Panc1 (cell line): ENCODE data around the gene DST.

Experiments
- CTCF ChIP-seq: fragments of 450-650 bp; IDR thresholded peaks from 2 replicates; pipeline ENCODE4 v1.5.1; 2017; ENCODE audit warnings: mild to moderate bottlenecking
- POLR2AphosphoS5 ChIP-seq: IDR thresholded peaks from 2 replicates; pipeline ENCODE4 v1.6.1; 2012; ENCODE audit warnings: mild to moderate bottlenecking, low read depth, low read length, moderate library complexity
- REST ChIP-seq, 2 experiments: IDR thresholded peaks; 2 replicates each; pipeline ENCODE4 v1.6.1; 2011 to 2012; ENCODE audit warnings: low read depth in 2 of 2, control low read depth in 1 of 2, low read length in 1 of 2, mild to moderate bottlenecking in 1 of 2, moderate library complexity in 1 of 2; ENCODE audit not compliant: insufficient read depth in 1 of 2
- SIN3A ChIP-seq: IDR thresholded peaks from 2 replicates; pipeline ENCODE4 v1.6.1; 2012; ENCODE audit warnings: low read depth, mild to moderate bottlenecking, low read length, moderate library complexity, borderline replicate concordance; ENCODE audit not compliant: insufficient read depth
- TCF7L2 ChIP-seq: IDR thresholded peaks from 2 replicates; pipeline ENCODE4 v1.6.1; 2011; ENCODE audit warnings: mild to moderate bottlenecking, low read depth, low read length, inconsistent platforms

DNA sequence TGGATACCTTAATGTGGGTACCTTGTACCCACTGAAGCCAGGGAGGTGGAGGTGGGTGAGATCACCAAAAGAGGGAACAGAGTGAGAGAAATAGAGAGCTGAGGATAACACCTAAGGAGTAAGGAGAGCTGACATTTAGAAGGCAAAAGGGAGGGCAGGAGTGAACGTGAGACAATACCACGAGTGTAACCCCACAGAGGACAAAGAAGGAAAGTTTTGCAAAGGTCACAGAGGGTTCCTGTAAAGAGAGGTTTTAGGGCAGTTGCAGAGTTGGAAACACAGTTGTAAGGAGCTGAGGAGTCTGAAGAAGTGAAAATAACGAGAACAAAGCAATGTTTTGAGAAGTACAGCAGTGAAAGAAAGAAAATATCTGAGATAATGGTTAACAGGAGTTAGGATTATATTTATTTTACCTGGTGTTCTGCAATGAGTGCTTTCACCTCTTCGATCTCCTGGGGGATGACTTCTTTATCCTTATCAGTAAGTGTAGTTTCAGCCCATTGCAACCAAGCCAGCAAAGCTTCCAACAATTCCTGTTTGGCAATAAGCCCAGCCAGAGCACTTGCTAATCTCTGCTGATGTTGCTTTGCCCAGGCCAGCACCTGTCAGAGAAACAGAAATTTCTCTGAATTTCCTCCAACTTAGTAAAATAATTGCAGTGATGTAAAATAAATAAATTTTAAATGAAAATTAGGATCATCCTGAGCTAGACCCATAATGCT is 166.8 kb downstream of the DST start:
- TF ChIP-seq CTCF (no peak), REST (IDR thresholded peaks at IDR 0.05; ENCODE audit: insufficient read depth in 1 of 2, low read depth in 2 of 2, low read length in 1 of 2) (no peak), TCF7L2 (no peak), POLR2AphosphoS5 (no peak), SIN3A (no peak)
